Measurements from ENCODE around the gene AKR7A2.

AKR7A2 gene

DNA sequence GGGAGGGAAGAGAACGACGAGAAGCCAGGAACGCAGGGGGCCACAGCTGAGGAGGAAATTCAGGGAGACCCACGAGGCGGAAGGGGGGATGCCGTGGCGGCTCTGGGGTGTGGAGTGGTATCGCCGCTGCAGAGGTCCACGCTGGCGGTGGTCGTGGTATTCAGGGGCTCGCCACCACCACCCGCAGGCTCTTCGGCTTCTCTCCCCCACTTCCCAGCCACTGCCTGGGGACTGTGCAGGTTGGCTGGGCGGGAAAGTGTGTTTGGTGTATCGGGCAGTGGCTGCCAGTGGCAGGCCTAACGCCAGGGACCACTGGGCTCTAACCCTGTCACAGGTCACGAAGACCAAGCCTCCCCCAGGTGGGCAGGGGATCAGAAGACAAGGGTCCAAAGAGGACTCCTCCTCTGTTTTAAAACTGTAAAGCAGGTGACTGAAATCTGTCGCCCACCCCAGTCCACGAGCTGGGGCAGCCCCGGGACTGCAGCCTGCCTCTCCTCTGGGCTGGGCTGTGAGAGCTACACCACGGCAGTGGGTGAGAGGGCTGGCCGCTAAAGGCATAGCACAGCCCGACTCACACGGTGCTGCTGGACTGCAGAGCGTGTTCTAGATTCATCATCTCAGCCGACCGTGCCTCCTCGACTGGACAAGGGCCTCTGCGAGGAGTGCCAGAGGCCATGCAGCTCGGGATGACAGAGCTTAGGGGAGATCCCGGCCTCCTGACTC, 31.1 kb upstream of the AKR7A2 start:
- DNase-seq: no peak

DNA sequence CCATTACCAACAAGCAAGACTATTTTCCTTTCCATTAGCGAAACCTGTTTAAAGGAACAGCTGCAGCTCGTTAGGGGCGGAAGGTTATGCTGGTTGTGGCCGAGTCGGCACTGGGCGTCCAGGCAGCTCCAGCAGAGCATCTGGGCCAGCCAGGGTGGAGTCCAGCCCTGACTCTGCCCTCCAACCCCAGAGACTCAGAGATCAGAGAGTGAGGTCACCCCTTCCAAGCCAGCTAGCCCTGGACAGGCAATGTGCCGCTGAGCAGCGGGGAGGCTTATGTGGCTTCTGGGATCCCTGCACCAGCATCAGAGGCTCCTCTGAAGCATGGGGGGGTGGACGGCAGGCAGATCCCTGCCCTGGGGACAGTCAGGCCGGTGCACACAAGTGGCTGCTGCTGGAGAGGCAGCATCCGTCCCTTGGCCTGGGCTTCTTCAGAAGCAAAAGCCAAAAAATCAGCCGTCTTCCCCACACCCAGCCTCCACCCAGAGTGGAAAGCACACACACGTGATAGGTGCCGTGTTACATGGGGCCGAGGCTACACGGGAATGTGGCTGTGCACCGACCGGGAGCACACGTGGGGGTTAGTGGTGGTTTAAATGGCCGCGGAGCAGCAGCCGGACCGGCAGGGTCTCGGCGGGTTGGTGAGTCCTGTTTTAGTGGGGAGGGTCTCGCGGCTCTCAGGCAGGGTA, 30.3 kb upstream of the AKR7A2 start:
- DNase-seq: no peak

DNA sequence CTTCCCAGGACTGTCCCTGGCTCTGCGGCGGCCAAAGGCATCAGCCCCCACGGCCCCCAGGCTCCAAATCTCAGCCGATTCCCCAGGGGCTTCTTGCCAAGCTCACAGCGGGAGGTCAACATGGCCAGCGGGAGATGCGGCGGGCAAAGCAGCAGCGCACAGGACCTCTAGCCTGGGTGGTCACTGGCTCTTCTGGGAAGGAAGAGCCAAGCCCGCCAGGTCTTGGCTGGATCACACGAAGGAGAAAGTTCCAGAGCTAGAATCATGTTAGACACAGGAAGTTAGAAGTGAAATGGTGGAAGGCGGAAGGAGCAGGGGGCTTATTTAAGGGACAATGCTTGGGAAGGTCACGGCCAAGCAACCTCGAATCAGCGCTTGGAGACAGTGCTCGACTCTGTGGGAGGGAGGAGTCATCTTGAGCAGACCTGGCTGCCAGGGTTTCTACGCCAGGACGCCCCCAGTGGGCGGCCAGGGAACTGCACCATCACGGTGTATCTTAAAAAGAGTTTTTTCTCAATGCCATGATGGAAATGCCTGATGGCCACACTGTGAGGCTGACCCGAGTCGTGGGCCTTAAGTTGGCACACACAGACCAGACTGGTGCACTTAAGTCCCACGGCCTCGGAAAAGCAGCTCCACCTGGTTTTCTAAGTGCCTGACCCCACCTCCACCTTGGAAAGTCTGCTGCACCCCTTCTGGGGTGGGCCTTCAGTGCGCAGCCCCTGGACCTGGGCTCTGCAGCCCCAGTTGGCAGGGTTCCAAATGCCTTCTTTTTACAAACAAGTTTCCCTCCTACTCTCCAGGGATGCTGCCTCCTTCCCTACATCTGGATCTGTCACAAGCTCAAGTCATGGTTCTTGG, 29.5 kb upstream of the AKR7A2 start:
- DNase-seq: peak; percentile 91

DNA sequence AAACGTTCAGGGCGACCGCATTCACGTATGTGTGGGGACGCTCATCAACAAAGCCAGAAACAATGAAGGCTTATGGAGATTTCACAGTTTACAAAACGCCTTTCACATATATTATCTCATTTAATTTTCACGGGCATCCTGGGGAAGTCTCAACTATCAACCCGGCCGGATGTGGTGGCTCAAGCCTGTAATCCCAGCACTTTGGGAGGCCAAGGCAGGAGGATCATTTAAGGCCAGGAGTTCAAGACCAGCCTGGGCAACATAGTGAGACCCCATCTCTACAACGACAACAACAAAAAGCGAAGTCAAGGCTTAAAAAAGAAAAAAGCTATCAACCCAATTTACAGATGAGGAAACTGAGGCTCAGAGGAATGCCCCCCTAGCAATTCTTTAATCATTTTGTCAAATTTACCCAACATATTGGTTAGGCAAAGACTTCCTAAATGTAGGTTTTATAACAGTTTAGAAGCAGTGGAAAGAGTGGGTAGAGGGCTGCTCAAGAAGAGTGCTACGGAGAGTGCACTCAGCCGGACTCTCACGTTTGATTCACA, 28.5 kb upstream of the AKR7A2 start:
- no peak for DNase-seq

DNA sequence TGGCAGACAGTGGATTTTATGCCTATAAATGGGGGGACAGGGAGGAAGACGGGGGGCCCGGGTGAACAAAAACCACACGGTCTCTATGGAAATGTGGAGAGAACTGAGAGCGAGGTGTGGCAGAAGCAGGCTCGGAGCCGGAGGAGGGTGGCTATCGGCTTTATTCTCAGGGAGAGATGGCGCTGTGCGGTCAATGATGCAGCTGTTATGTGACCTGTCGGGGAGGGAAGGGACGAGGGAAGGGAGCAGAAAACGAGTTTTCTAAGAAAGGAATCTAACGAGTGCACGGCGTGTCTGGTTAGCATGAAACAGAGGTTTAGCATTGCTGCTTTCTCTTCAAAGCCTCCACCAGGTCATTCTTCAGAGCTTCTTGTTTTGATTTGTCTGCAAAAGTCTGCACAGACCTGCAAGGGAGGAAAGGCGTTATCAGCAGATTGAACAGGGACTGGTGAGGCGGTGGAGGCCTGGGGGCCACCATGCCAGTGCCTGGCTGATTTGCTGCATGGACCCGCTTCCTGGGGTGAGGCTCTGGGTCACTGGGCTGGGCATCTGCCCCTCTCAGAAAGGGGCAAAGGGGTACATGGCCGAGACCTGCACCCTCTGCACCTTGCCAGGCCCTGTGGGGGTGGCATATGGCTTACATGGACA, 27.4 kb upstream of the AKR7A2 start:
- DNase-seq: no peak

DNA sequence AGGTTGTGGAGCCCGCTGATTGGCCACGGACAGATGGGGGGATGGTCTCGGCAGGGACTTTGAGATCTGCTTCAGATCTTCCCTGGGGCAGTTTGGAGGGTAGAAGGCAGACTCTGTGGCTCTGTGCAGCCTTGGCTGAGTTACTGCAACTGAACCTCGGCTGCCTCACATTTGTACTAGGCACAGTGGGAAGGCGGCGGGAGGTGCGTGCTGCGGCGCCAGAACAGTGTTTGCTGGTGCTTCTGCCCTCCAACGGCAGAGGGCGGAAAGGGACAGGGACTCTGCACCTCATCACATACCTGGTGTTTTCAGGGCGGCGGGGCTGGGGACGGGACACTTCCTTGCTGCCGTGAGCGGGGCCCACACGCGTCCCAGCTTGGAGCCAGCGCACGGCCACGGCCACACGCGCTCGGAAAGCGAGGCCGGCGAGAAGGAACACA, 26.4 kb upstream of the AKR7A2 start:
- no peak for DNase-seq

DNA sequence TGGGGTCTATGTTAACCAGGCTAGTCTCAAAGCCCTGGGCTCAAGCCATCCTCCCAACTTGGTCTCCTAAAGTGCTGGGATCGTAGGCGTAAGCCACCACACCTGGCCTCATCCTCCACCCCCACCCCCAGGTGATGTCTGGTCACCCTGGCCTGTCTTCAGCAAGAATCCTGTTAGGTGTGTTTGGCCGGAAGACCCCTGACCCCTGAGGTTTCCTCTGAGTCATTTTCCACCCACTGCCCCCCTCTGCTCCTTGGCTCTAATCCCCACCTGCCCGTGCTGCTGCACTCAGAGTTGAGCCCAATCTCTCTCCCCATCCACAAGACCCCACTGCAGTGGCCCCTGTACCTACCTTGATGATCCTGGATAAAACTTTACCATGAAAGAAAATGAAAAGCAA, 25.3 kb upstream of the AKR7A2 start:
- no peak for DNase-seq

DNA sequence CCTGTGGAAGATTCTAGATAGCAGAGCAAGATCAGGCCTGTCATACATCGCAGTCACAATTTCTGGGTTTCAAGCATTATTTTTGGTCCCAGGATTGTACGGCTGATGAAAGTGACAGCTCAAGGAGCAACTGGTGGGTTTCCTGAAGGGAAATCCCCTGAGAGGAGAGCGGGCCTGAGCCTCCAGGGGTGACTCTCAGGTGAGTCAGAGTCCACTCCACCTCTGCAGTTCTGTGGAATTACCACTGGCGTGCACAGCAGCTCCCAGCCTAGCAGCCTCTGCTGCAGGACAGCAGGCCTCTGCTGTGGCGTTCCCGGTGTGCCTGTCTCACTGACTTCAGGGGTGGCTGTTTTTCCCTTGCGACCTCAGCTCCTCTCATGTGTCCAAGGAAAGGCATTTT, 24.6 kb upstream of the AKR7A2 start:
- peak; percentile 78 for DNase-seq

DNA sequence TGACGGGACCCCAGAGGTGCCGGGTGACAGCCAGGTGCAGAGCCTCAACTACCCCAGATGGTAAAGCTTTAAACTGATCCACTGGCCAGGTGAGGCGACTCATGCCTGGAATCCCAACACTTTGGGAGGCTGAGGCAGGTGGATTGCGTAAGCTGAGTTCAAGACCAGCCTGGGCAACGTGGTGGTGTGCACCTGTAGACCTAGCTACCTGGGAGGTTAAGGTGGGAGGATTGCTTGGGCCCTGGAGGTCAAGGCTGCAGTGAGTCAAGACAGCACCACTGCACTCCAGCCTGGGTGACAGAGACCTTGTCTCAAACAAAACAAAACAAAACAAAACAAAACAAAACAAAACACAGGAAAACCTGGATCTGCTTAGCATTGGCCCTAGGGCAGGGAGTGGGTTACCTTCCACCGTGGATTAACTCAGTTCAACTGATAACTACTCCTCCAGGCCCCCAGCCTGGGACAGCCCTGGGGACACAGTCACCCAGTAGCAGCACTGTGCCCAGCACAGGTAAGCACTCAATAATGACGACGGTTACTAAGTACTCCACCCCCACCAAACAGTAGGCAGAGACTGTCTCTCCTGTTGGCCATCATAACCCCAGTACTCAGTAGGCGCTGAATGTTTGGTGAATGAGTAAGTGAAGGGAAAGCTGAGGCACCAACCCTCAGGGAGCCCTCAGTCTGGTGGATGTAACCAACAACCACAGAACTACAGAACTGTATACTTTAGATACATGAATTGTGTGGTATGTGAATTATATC, 21.8 kb upstream of the AKR7A2 start:
- no peak for DNase-seq

DNA sequence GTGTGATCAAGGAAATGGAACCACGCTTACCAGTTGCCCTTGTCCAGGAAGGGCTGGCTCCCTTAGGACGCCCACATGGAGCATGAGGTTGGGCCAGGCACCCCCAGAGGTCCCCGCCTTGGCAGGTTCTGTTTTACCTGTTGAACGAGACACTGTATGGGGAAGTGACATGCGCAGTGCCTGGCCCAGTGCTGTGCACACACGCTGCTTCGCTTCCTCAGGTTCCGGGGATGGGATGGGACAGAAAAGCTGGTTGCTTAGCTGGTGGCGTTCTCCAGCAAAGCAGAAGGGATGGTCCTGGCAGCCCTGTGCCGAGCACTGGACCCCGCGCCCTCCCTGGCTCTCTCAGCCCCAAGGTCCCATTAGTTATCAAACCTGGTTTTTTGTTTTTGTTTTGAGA, 20.9 kb upstream of the AKR7A2 start:
- DNase-seq: no peak

DNA sequence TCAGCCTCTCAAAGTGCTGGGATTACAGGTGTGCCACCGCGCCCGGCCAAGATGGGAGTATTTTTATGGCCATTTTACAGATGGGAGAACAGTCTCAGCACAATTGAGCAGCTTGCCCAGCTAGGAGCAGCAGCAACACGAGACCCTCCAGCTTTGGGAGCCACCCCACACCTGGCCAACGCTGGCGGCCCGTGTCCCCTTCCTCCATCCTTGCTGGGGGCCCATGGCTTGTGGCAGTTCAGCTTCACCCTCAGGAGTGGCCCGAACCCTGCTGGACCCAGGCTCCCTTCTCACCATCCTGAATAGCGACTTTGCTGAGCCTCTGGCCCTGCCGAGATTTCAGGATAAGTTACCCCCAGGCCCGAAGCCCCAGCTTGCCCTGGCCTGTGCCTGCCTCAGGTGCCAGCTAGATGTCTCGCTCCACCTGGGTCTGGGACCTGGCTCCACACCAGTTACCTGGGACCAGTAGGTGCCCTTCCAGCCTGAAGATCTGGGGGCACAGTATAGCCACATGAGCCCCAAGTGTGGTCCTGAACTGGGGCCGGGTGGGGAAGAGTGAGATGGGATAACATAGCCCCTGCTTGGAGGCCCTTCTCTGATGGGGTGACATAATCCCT, 19.4 kb upstream of the AKR7A2 start:
- no peak for DNase-seq

DNA sequence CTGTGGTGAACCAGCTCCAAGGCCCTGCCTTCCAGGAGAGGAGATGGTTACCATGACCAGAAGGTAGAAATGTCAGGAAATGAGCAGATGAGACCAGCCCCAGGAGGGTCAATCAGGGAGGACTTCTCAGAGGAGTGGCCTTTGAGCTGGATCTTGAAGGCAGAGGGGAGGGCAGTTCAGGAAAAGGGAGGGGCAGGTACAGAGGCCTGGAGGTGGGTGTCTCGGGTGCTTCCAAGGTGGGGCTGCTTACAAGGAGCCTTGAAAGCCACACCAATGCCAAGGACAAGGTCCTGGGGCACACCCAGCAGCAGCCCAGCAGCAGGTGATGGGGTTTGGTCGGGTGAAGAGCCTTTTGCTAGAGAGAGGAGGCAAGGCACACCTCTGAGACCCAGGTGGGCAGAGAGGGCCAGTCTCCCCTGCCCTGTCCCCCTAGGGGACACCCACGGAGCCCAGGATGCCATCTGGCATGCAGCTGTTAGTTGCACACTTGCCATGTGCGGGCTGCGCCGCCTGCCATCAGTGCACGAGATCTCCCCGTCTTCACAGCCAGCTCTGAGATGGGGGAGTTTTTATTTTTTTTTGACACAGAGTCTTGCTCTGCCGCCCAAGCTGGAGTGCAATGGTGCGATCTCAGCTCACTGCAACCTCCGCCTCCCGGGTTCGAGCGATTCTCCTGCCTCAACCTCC, 18.6 kb upstream of the AKR7A2 start:
- no peak for DNase-seq

DNA sequence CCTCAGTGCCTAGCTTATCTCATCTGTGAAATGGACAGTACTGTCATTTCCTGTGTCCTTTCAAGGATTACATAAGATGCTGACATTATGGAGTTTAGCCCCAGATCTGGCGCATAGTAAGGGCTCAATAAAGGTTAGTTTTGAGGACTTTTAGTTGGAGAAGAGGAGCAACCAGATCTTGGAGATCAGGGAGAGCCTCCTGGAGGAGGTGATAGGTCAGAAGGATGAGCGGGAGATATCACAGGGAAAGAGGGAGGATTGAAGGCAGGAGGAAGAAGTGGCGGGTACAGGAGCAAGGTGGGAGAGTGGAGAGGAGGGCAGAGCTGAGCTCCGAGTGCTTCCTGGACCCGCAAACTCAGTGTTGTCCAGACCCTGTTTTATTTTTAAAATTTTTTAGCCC, 17.7 kb upstream of the AKR7A2 start:
- DNase-seq: no peak

DNA sequence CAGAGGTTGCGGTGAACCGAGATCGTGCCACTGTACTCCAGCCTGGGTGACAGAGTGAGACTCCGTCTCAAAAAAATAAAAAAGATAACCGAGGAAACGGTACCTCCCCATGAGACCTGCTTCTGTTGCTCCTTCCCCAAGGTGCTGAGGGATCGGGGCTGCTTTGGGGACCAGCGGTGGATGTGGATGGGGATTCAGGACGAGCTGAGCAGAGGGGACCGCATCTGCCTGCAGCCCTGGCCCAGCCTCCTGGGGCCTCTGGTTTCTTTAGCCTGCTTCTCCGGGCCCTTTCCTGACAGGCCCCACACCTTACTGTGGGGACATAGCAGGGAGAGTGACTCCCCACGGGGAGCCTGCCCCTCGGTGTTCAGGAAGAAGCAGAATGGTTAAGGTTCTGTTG, 17.2 kb upstream of the AKR7A2 start:
- DNase-seq: no peak

DNA sequence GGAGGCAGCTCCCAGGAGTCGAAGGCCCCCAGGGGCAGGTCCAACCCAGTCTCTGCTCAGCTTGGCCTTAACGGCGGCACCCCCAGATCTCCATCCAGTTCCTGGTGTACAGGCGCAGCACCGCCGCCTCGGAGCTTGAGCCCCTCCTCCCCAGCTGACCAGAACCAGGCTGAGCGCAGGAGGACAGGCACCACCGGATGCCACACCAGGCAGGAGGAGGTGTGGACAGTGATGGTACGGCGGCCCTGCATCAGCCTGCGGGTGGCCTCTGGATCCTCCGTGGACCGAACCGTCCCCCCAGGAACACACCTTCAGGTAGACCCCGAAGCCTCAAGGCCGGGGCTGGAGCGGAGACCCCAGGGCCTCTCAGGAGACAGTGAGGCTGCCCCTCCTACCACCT, 16.5 kb upstream of the AKR7A2 start:
- DNase-seq: no peak

DNA sequence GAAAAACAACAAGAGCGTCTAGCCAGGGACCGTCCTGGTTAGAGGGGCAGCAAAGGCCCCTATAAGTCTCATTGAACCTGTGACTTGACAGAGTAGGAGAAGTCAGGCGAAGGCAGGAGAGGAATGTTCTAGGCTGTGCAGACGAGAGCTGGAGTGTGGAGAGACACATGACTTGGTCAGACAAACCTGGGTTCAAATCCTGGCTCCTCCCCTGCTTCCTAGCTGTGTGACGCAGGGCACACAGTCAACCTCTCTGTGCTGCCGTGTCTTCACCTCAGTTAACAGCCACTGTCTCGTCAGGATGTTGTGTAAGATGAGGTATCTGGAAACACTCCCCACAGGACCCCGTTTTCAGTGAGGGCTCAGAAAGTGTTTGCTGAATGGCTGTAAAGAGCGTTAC, 15.8 kb upstream of the AKR7A2 start:
- DNase-seq: no peak

DNA sequence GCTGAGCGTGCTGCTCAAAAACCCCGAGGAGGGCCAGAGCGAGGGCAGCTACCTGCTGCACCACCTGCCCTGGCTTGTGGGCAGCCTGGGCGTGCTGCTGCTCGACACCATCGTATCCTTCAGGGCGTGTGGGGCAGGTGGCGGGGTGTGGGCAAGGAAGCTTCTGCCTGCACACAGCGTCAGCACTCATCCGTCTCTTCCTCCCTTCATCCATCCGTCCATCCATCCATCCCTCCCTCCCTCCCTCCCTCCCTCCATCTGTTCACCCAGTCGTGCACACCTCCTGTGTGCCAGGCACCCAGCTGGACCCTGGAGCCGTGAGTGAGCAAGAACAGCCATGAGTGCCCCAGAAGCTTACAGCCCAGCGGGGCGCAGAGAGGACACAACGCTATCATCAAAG, 15.4 kb upstream of the AKR7A2 start:
- DNase-seq: no peak

DNA sequence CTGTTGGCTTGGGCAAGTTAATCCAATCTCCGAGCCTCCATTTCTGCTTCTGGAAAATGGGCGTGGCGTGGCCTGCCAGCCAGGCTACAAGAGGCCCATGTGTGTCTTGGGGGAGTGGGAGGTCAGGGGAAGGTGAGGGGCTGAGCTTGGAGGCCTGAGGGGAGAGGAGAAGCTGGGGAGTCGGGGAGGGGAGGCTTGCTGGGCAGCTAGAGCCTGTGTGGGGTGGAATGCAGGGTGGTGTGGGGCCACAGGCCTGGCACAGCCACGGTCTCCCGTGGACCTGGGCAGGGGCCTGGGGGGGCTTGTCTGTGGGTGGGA, 14.8 kb upstream of the AKR7A2 start:
- no peak for DNase-seq

DNA sequence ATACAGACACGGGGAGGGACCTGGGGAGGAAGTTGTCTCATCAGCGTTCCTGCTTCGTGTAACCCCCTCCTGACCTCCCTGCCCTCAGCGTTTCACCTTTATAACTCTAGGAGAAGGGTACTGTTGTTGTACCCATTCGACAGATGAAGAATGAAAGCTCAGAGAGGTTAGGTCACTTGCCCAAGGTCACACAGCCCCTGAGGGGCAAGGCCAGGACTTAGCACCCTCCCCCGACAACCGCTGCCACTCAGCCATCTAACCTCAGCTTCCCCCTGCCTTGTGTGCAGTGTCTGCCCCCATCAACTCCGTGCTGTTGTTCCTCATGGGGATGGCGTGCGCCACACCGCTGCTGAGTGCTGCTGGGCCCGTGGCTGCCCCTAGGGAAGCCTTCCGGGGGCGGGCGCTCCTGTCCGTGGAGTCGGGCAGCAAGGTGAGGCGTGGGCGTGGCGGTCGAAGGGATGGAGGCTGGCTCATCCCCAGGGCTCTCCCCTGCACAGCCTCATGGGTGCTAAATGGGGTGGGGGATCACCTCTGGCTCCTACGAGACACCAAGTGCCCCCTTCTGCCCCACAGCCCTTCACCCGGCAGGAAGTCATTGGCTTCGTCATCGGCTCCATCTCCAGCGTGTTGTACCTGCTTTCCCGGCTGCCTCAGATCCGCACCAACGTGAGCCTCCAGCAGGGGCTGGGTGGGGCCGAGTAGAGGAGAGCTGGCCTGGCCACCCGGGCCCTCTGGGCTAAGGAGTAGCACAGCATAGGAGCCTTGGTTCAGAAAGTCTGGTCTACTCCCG, 14.2 kb upstream of the AKR7A2 start:
- DNase-seq: no peak

DNA sequence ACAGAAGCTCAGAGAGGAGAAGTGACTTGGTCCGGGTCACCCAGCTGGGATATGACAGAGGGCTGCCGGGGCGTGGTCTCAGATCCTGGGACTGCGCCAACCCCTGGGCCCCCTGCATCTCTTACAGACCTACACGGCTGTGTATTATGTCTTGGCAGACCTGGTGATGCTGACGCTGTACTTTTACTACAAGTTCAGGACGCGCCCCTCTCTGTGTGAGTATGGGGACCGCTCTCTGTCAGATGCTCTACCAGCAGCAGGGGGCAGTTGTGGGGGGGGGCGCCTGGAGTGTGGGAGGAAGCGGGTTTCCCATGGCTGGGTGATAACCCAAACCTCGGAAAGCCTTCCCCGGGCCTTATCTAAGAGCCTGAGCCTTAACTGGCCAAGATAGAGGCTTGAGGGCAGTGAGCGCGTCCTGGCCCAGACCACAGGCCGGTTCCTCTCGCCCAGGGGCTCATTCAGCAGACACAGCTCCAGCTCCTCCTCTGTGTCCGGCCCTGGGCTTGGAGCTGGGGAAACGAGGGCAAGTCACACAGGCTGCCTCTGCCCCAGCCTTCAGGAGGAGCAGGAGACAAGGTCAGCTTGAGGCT, 13.5 kb upstream of the AKR7A2 start:
- no peak for DNase-seq

Data from activated effector memory CD4-positive, alpha-beta T cell treated with anti-CD3 and anti-CD28 coated beads, Interleukin-2, amount 50 U/mL, for 16 hours (primary cell).